DND-41 (cell line): Measurements from ENCODE around the gene CCDC85C.

Experiments
- ATAC-seq: fragments of 200-7000 bp; cut with Tn5 transposase; 3 replicates; pipeline ENCODE4 v1.9.1; 2021; ENCODE audit warnings: low read depth; ENCODE audit not compliant: insufficient read depth
- DNase-seq: peaks from one replicate; pipeline ENCODE4 v3.0.0-alpha.2; 2020
- H2AFZ ChIP-seq: 2 replicates; pipeline ENCODE4 v1.6.0; 2012; ENCODE audit warnings: low read depth, low read length
- H3K27ac ChIP-seq: 2 replicates; pipeline ENCODE4 v1.5.1; 2012; ENCODE audit warnings: low read length, inconsistent platforms
- H3K27me3 ChIP-seq: fragments of 200-600 bp; sonication (generic); 2 replicates; pipeline ENCODE4 v1.6.0; 2012; ENCODE audit warnings: low read length, mild to moderate bottlenecking, inconsistent platforms; ENCODE audit not compliant: insufficient read depth, poor library complexity
- H3K36me3 ChIP-seq: 2 replicates; pipeline ENCODE4 v1.5.1; 2012; ENCODE audit warnings: low read length, inconsistent platforms; ENCODE audit not compliant: insufficient read depth
- H3K4me1 ChIP-seq: 2 replicates; pipeline ENCODE4 v1.5.1; 2012; ENCODE audit warnings: mild to moderate bottlenecking, low read length; ENCODE audit not compliant: insufficient read depth
- H3K4me2 ChIP-seq: 2 replicates; pipeline ENCODE4 v1.6.0; 2012; ENCODE audit warnings: mild to moderate bottlenecking, moderate library complexity, low read length, inconsistent platforms; ENCODE audit not compliant: insufficient read depth
- H3K4me3 ChIP-seq, 2 experiments: fragments of 200-600 bp in 1 of 2; shearing (Covaris generic) in 1 of 2; 2 replicates each; pipeline ENCODE4 v1.5.1; 2012 to 2016; ENCODE audit warnings: inconsistent platforms in 2 of 2, low read length in 2 of 2, mild to moderate bottlenecking in 2 of 2, low read depth in 1 of 2, moderate library complexity in 1 of 2
- H3K79me2 ChIP-seq: 2 replicates; pipeline ENCODE4 v1.6.0; 2012; ENCODE audit warnings: low read length, inconsistent platforms; ENCODE audit not compliant: insufficient read depth
- H3K9ac ChIP-seq: 2 replicates; pipeline ENCODE4 v1.6.0; 2012; ENCODE audit warnings: low read depth, mild to moderate bottlenecking, inconsistent platforms, low read length, moderate library complexity
- H3K9me3 ChIP-seq: 2 replicates; pipeline ENCODE4 v1.5.1; 2012; ENCODE audit warnings: low read length, moderate library complexity, mild to moderate bottlenecking, inconsistent platforms; ENCODE audit not compliant: insufficient read depth, severe bottlenecking
- H4K20me1 ChIP-seq: 2 replicates; pipeline ENCODE4 v1.6.0; 2012; ENCODE audit warnings: low read length; ENCODE audit not compliant: insufficient read depth
- CTCF ChIP-seq: IDR thresholded peaks from 2 replicates; pipeline ENCODE4 v1.5.1; 2012; ENCODE audit warnings: borderline replicate concordance, low read length, moderate library complexity, mild to moderate bottlenecking; ENCODE audit not compliant: poor library complexity, severe bottlenecking; ENCODE audit errors: extremely low read depth
- EZH2 ChIP-seq: IDR thresholded peaks from 3 replicates; pipeline ENCODE4 v1.6.1; 2012; ENCODE audit warnings: borderline replicate concordance, low read depth, mild to moderate bottlenecking, moderate library complexity, low read length, inconsistent platforms; ENCODE audit not compliant: severe bottlenecking

The CCDC85C gene

GRCh38 chr14:99596772-99597171 lies 7.2 kb downstream of the CCDC85C start:
- peaks cover 78% of the 10 kb centered on the region for H4K20me1 ChIP-seq
- no peak overlapping the region for H2AFZ ChIP-seq
- H3K79me2 ChIP-seq: peaks cover 66% of the 10 kb centered on the region
- peaks cover 26% of the 10 kb centered on the region for H3K4me1 ChIP-seq
- no peak overlapping the region for H3K4me2 ChIP-seq
- no peak overlapping the region for H3K9ac ChIP-seq
- H3K27me3 ChIP-seq: no peaks in the 10 kb centered on the region
- H3K27ac ChIP-seq: no peak overlapping the region
- peaks cover 4% of the 10 kb centered on the region; the same call in 1 of the 2 replicates for H3K36me3 ChIP-seq
- no peak for TF ChIP-seq EZH2
- TF ChIP-seq CTCF: no peak
- H3K9me3 ChIP-seq: no peaks in the 10 kb centered on the region
- DNase-seq (no peak), ATAC-seq (no peak)
- no peak overlapping the region for H3K4me3 ChIP-seq

GRCh38 chr14:99596071-99596627 lies 7.9 kb downstream of the CCDC85C start:
- DNase-seq: no peak
- peaks cover 4% of the 10 kb centered on the region; the same call in 1 of the 2 replicates for H3K36me3 ChIP-seq
- H3K79me2 ChIP-seq: peaks cover 60% of the 10 kb centered on the region
- no peak overlapping the region for H3K9ac ChIP-seq
- H2AFZ ChIP-seq: no peak overlapping the region
- no peak overlapping the region for H3K4me3 ChIP-seq
- no peak for ATAC-seq
- H4K20me1 ChIP-seq: peaks cover 74% of the 10 kb centered on the region
- H3K9me3 ChIP-seq: no peaks in the 10 kb centered on the region
- no peaks in the 10 kb centered on the region for H3K27me3 ChIP-seq
- H3K4me2 ChIP-seq: no peak overlapping the region
- no peak overlapping the region for H3K27ac ChIP-seq
- H3K4me1 ChIP-seq: peaks cover 20% of the 10 kb centered on the region
- TF ChIP-seq EZH2 (no peak), CTCF (no peak)

- no peak for DNase-seq
- Histone ChIP-seq H3K4me3 (no peak overlapping the region), H3K4me1 (peaks cover 15% of the 10 kb centered on the region), H4K20me1 (peaks cover 75% of the 10 kb centered on the region), H3K9ac (no peak overlapping the region), H3K9me3 (no peaks in the 10 kb centered on the region), H3K79me2 (peaks cover 58% of the 10 kb centered on the region), H3K4me2 (no peak overlapping the region), H2AFZ (no peak overlapping the region), H3K27me3 (no peaks in the 10 kb centered on the region), H3K27ac (no peak overlapping the region), H3K36me3 (peaks cover 4% of the 10 kb centered on the region; the same call in 1 of the 2 replicates)
- ATAC-seq: no peak
- no peak for TF ChIP-seq CTCF
Measured at GRCh38 chr14:99595524-99595923, 8.5 kb downstream of the CCDC85C start.

GRCh38 chr14:99595034-99595433 lies 9.0 kb downstream of the CCDC85C start:
- no peaks in the 10 kb centered on the region for H3K9me3 ChIP-seq
- no peak overlapping the region for H2AFZ ChIP-seq
- no peak overlapping the region for H3K4me3 ChIP-seq
- H3K4me1 ChIP-seq: peaks cover 13% of the 10 kb centered on the region
- H3K27ac ChIP-seq: no peak overlapping the region; the same call in 1 of the 2 replicates
- H3K27me3 ChIP-seq: no peaks in the 10 kb centered on the region
- DNase-seq (peak; percentile 25), ATAC-seq (peak; percentile 85)
- H3K9ac ChIP-seq: no peak overlapping the region
- TF ChIP-seq CTCF: no peak
- TF ChIP-seq EZH2: no peak
- no peak overlapping the region for H3K4me2 ChIP-seq
- peaks cover 2% of the 10 kb centered on the region; the same call in 1 of the 2 replicates for H3K36me3 ChIP-seq
- H4K20me1 ChIP-seq: peaks cover 75% of the 10 kb centered on the region
- H3K79me2 ChIP-seq: peaks cover 54% of the 10 kb centered on the region
